GM19463 (cell line): ENCODE measurements around the gene ACAA1.

Source experiments
- ATAC-seq: cut with Tn5 transposase; IDR thresholded peaks from one replicate; pipeline ENCODE4 v1.9.1; 2021; ENCODE audit warnings: mild to moderate bottlenecking, moderate library complexity; ENCODE audit not compliant: unreplicated experiment

Gene ACAA1

DNA sequence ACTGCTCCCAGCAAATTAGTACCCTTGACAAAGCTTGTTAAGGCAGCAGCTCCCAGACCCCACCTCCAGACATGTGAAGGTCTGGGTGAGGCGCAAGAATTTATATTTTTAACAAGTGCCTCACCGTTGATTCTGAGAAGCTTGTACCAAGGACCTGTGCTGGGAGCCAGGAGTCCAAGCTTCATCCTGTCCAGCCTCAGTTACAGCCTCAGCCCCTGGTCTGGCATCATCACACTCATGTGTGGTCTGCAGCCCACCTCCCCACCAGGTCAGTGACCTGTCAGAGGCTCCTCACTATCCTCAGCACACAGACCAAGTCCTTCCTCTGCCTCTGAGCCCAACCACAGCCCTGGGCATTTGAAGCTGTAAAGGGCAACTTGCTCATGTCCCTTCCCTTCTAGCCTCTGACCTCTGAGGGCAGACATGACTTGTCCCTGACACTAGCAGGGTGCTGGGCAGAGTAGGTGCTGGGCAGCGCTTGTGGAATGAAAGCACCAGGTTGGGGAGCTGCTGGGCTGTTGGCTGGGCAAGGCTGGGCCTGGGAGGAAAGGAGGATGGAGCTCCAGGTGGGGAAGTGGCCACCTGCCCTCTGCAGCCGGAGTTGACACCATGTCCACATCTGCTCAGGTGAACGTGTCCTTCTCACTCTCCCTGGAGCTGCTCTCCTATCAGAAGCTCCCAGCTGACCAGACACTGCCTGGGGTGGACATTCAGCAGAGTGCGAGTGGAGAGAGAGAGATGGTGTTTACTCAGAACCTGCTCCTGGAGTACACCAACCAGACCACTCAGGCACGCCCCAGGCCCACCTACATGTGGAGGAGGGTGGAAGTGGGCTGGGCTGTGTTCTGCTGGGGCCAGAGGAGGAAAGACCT lies 16.9 kb downstream of the ACAA1 start:
- ATAC-seq: no peak

DNA sequence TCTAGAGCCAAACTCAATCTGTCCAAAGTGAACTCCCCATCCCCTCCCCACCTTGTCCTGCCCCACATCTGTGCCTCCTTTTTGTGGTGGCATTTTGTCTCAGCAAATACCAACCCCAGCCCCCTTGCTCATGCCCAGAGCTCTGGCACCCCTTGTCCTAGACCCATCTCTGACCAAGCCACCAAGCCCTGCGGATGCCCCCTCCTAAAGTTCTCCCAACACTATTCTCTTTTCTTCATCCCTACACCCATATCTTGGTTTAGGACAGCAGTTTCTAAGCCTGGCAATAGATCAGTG lies 17.7 kb downstream of the ACAA1 start:
- no peak for ATAC-seq

DNA sequence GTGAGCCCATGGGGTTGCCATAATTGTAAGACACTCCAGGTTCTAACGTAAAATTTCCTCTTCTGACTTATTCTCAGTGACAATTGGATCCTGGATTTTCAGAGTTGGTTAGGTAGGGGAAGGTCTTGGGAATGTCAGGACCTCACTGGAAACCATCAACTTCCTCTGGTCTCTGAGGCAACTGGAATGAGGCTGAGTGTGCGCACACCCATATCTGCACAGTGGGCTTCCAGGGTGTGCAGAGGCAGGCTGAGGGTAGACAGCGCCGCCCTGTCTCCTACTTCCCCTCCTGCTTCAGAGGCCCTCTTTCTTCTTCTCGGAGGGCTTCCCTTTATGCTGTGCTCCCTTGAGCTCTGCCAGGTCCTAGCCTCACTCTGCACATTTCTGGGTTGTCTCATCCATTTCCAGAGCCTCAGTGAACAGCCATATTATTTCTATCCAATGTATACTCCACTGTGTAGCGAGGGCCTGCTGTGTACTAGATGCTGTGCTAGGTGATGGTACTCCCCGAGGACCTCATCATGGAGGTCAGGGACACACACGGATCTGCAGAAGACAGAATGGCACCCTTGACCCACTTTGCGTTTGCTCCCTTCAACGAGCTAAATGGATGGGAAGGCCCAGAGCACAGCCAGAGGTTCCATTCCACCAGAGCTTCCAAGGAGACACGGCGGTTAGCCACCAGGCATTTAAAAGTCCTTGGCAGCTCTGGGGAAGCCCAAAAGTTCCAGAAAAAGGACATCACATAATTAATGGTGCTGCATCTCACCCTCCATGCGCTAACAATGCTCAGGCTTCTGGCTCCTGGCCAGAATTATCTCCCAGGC lies 18.3 kb downstream of the ACAA1 start:
- ATAC-seq: no peak

DNA sequence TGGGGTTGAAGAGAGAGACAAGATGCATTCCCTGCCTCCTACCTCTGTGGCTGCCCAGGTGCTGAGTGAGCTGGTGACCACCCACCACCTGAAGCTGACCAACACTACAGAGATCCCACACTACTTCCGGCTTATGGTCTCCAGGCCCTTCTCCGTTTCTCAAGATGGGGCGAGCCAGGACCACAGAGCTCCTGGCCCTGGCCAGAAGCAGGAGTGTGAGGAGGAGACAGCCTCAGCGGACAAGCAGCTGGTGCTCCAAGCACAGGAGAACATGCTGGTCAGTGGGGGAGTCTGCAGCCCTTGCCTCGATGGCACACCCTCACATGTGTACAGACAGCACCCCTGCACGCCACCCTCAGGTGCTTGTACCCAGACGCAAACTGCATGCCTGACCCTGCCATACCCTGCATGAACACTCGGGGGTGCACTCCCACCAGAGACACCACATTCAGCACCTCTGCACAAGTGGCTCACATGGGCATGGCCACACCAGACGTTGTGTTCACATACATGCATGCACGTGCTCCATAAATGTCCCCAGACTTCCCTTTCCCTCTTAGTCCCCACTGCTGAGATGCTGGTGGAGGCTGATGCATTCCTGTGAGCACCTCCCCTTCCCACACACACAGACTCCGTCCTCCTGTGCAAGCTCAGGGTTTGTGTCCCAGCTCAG lies 19.0 kb downstream of the ACAA1 start:
- ATAC-seq: peak; percentile 84

DNA sequence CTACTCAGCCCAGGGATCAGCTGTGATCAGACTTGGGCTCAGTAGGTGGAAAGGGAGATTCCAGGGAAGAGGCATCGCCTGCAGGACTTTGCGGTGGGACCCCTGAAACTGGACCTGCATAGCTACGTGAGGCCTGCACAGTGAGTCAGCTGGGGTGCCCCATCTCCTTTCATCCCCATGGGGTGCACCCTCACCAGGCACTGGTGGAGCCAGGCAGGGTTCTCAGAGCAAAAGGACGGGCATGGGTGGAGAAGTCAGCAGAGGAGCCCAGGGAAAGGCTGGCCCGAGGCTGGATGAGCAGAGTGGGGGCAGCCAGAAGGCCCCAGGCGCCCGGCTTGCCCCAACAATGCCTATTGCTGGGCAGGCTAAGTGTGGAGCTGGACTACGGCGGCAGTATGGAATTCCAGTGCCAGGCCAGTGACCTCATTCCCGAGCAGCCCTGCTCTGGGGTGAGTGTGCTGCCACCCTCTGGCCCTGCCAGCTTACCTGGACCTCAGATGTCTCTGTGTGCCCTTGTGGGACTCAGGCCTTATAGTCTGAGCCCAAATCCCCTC lies 19.7 kb downstream of the ACAA1 start:
- no peak for ATAC-seq

DNA sequence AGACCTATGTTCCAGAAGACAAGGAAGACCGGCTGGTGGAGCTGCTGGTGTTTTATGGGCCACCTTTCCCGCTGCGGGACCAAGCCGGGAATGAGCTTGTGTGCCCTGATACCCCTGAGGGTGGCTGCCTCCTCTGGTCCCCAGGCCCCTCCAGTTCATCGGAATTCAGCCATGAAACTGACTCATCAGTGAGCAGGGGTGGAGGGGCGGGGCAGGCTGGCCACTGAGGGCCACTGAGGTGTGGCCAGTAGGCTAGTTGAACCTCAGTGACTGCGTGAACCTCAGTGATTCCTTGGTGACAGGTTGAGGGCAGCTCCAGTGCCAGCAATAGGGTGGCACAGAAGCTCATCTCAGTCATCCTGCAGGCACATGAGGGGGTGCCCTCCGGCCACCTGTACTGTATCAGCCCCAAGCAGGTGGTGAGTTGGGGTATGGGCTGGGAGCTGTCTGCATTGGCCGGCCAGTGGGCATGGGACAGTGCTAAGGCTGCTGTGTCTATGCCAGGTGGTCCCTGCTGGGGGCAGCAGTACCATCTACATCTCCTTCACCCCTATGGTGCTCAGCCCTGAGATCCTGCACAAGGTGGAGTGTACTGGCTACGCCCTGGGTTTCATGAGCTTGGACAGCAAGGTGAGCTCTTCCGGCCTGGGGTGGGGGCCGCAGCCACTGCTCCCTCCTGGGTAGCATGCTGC lies 20.3 kb downstream of the ACAA1 start:
- no peak for ATAC-seq

DNA sequence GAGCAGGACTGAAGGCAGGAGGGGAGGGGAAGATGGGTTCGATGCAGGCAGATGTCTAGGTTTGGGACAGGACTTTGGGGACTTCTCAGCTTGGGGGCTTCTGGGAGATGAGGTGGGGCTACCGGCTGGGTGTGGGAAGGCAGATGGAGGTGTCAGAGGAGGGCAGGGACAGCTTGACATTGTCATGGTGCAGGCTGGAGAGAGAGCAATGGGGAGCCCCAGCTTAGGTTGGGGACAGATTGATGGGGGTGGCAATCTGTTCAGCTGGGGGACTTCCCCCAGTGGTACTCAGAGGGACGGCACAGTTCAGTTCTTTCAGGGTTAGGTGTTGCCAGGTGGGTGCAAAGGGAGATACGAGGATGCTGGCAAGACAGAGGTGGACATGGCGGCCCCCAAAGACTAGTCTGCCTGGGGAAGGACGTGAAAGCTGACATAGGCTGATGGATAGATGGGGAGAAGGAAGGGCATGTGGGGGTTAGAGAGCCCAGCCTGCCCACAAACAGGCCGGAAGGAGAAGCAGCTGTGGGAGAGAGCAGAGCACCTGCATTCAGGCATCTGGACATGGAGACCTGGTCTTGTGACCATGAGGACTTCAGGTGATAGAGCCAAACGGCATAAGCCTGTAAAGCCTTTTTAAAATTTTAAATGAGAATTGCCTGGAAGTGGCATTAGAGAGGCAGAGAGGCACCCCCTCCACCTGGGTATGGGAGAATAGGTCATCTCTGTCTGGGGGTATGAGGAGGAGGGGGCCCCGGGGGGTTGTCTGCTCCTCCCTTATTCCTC lies 21.1 kb downstream of the ACAA1 start:
- ATAC-seq: no peak

DNA sequence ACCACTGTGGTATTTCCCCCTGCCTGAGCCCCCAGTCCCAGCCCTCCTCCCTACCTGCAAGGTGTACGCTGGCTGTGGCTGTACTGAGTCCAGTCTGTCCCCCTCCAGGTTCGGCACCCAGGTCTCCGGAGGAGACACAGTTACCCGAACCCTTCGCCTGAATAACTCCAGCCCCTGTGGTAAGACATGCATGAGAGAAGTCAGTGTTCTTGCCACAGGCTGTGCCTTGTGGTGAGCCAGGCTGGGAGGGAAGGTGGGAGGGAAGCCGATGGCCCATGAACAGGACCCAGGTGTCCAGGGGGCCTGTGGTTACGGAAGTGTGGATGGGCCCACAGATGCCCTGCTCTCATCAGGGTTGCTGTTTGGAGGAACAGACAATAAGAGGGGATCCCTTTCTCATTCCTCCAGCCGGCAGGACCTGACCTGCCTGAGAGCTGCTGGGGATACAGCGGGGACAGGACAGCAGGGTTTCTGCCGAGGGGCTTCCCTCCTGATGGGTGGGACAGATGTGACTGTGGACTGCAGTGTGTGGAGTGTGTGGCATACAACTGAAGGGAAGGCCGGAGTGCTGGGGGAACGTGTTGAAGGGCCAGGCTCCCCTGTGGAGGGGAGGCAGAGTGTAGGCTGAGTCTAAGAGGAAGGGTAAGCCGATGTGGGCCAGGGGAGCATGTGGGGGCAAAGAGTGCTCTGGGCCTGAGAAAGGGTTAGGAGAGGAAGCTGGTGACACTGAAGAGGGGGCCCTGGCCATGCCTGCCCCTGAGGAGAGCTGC lies 21.9 kb downstream of the ACAA1 start:
- ATAC-seq: no peak

DNA sequence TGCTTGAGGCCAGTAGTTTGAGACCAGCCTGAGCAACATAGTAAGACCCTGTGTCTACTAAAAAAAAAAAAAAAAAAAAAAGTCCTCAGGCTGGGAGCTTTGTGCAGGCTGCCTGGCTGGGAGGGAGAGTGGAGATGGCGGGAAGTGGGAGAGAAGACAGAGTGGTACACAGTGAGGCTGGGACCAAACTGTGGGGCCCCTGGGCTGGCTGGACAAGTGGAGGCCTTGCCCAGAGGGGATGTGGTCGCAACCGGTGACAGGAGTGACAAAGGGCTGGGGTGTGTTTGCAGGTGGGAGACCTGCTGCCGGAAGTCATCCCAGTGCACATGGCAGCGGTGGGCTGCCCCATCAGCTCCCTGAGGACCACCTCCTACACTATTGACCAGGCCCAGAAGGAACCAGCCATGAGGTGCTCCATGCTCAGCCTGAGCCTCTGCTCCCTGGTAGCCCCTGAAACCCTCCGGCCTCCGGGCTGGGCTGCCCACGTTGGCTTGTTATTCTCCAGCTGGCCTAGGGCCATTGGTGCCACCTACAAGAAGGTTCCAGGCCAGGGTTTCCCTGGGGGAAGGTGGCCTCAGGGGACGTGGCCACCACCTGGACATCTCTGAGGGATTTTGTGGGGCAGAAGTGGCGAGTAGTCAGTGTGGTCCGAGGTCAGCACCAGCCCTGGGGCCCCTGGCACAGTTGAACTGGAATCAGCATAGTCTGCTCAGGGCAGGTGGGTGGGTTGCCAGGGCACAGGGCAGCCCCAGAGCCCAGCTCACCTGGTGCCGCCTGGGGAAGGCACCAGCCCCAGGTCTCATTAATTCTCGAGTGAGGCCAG lies 22.7 kb downstream of the ACAA1 start:
- ATAC-seq: no peak

DNA sequence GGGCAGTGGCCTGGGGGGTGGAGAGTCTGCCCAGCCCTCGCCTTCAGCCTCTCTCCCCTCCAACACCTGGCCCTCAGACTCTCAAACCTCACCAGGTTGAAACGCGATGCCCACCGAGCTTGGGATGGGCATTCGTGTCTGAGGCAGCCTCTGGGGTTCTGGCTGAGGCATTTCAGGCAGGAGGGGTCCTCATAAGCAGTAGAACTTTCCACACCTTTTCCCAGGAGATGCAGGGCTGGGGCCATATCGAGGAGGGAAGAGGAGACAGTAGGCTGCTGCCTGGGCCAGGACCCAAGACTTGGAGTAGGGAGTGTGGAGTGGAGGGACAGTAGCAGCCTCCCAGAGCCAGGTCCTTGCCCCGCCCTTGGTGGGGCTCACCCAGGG lies 24.6 kb downstream of the ACAA1 start:
- no peak for ATAC-seq

DNA sequence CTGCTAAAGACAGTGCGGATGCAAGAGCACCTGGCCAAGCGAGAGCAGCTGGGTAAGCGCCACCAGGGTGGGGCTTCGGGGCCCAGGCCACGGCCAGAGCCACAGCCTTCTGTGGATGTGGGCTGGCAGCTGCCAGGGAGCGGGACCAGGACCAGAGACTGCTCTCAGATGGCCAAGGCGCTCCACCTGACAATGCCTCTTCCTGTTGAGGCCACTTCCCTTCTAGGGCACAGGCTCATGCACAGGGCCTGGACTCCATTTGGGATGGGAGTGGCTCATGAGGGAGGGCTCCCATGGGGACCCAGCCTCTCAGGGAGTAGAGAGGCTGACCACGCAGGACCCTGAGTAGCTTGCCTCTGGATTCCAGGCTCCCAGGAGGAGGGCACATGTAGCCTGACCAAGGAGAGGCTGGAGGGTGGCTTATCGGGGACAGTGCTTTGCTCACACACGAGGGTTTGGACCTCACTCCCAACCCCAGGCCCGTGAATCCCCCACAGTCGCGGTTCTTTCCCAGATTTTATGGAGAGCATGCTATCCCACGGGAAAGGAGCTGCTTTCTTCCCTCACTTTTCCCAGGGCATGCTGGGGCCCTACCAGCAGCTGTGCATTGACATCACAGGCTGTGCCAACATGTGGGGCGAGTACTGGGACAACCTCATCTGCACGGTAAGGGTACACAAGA lies 25.1 kb downstream of the ACAA1 start:
- no peak for ATAC-seq

DNA sequence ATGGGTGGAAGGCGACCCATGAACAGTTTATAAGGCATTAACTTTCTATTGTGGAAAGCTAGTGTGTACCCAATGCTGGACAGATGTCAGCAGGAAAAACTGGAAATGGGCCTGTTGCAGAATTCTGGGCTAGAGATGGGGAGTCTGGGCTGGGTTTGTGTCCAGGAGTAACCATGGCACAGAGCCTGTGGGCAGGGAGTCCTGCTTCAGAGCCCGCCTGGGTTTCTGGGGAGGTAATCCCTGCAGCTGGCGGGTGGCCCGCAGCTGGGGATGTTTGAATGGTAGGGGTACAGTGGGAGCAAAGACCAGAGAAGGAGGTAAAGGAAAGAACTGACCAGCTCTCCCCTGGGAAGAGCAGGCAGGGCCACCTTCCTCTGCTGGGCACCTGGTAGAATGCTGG lies 25.7 kb downstream of the ACAA1 start:
- no peak for ATAC-seq

DNA sequence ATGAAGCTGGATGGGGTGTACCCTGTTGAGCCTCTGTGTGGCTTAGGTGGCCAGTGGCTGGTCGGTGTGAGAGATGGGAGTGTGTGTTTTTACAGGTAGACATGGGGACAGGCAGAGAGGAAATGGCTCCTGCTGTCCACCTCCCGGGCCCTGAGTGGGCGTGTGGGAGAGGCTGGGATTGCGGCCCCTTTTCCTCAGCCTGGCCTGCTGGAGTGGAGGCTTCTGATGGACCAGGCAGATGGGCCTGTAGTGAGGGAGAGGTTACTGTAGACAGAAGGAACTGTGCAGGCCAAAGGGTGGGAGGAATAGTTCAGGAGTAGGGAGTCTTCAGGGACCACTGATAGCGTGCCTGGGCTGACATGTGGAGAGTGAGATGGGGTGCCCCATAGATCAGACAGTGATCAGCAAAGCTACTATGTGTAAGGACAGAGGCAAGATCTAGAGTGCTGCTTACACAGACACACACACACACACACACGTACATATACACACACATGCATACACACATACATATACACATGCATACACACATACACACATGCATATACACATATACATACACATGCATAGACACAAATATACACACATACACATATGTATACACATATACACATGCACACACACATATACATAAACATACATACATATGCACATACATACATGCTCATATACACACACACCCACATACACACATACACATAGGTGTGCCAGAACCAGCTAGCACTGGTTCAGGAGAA lies 26.4 kb downstream of the ACAA1 start:
- ATAC-seq: no peak

DNA sequence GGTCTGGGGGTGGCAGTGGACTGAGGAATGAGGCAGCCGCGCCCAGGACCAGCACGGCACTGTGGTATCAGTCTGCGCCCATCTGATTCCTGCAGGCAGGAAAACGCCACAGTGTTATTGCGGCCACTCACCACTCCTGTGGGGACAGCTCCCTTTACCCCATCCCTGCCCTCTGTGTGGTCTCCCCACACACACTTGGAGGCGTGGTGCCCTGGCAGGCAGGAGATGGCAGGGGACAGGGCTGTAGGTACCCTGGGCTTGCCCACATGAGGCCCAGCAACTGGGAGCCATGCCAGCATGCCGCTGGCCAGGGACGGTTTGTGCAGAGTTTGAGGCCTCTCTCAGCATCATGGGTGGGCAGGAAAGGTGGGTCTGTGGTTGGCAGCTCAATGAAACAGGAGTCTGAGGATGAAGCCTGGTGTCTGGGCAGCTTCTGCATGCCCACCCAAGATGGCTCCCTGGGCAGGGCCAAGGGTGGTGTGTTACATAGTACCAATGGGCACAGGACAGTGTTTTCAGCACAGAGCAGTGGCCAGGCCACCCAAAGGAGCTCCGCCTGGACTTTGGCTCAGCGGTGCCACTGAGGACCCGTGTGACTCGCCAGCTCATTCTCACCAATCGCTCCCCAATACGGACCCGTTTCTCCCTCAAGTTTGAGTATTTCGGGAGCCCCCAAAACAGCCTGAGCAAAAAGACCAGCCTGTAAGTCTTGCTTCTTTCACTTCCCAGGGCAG lies 27.2 kb downstream of the ACAA1 start:
- no peak for ATAC-seq

DNA sequence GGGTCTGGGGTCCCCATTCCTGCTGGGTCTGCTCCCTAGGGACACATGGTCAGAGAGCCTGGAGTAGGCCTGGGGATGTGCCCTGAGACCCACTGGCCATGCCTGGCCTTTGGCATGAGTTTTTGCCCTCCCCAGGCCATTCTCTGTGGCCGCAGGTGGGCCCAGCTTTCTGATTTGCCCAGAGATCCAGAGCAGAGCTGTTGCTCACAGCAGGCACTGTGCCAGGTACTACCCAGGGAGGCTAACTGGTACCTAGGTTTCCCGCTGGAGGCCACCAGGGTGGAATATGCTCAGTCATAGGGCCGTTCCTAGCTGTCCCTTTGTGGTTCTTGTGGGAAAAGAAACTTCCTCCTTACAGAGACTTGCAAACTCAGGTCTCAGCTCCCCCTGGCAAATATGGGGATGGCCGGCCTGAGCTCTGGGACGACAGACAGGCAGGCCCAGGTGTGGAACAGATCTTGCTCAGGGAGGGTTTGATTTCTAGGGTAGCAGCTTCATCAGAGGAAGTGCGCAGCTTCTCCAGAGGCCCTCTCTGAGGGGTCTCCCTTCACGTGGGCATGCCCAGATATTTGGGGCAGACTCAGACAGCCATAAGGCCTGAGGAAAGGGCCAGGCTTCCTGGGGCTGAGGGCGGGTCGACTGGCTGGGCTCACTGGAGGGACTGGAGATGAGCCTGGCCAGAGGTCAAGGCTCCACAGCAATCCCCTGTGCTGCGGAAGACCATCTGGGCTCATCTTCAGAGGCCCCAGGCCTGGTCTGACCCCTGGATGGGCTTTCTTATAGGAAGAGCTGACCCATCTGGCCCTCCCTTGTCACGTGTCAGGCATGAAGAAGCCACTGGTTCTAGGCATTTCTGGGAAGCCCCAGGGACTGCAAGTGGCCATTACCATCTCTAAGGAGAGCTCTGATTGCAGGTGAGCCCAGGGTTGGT lies 28.0 kb downstream of the ACAA1 start:
- ATAC-seq: no peak
